ENCODE data around the gene SQSTM1.

SQSTM1 gene

DNA sequence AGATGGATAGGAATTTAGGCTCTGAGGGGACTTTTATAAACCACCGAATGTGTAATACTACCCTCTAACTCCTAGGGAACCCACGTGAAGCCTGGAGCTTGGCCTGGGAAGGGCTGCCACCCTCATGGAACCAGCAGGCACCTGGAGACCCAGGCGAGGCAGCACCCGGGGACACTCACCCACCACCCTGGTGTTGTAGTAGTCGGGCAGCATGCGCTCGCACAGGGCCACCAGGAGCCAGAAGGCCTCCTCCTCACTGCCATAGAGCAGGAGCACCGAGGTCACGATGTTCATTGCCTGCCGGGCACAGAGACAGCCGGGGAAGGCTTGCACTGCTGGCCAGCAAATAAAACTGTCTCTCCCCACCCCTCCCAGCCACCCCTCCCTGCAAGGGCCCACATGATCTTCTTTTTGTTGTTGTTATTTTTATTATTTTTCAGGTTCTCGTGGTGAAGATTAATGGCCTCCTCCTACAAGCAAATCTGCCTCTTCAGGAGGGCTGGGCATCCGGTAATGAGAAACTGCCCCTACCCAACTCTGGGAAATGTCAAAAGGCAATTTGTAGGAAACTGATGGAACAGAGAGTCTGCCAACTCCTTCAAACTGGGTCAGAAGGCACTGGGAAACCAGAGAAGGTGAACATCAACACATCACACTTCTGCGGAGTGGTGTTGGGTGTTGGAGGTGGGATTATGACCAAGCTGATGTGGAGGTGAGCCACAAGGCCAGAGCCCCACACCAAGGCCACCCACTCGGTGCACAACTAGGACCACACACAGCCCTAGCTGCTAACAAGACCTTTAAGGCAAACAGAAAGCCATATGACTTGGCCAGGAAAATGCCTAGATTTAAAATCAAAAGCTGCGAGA lies 55.3 kb downstream of the SQSTM1 start:
- DNase-seq, result no peak

DNA sequence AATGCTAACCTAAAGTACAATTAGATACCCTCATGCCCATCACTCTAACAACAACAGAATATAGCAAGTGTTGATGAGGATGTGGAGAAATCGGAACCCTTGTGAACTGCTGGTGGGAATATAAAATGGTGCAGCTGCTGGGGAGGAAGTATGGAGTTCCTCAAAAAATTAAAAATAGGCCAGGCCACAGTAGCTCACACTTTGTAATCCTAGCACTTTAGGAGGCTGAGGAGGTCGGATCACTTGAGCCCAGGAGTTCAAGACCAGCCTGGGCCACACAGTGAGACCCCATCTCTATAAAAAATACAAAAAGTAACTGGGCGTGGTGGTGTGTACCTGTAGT lies 55.9 kb downstream of the SQSTM1 start:
- DNase-seq, result no peak

DNA sequence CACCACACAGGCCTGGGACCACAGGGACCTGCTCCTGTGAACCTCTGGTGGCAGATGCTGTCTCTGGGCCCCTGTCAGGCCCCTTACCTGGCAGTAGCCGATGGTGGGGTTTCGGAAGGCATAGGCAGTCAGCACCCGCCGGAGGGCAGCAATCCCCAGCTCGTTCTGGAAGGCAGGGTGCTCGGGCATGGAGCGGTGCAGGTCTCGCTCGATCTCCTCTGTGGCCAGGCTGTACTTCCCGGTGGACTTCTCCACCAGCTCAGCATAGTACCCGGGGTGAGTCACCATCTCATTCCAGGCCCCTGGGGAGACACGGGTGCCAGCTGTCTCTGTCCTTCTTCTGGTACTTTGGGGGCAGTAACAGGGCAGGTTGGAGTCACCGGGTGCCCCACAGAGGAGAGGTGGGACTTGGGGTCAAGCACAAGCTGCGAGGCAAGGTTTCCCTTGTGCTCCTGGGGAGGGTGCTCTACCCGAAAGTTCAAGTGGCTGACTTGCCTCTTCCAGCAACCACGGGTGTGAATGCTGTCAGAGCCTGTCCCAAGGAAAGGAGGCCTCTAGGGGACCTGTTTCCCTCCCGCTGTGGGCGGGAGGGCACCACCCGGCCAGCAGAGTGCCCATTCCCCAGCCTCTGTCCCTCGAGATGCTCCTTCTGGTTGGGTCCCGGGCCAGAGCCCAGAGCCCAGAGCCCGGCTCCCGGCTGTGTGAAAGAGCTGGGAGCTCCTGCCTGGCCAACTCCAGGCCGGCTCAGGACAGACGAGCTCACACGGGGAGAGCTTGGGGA lies 57.7 kb downstream of the SQSTM1 start:
- no peak for DNase-seq

DNA sequence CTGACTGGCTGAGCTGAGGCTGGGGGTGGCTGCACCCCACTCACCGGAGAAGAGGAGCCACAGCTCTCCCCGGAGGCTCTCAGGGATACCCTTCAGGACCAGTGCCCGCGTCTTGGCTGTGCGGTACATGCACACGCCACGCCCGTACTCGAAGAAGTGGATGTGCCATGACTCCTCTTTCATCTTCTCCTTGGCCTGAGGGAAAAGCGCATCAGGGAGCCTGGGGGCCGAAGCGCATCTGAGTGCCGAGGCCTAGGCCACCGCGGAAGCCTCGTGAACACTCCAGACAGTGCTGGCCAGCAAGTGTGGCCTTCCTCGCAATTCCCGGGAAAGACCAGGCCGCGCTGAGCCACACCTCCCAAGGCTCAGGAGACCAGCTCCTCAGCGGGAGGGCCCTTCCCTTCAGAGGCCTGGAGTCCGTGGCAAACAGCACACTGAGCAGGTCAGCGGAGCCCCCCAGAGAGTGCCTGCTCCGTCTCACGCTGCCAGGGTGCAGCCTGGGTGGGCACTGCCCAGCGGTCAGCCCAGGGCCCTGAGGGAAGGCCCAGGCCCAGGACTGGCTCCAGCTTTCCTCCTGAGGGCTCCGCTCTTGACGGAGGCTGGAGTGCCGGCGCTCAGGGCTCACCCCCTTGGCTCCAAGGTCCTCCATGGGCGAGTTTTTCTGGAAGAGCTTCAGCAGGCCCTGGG lies 58.4 kb downstream of the SQSTM1 start:
- DNase-seq, result no peak

DNA sequence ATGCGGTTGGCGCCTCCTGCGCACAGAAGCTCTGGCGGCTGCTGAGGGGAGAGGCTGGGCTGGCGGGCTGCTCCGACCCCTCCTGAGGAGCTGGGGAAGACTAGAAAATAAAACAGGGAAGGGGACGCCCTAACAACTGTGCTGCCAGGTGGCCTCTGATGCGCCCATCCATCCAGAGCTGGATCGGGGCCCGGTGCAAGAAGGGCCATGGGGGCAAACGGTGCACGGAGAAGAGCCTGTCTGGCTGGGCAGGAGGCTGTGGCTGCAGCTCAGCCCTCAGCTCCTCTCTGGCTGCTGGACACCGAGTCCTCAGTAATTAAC lies 58.9 kb downstream of the SQSTM1 start:
- DNase-seq, result no peak

DNA sequence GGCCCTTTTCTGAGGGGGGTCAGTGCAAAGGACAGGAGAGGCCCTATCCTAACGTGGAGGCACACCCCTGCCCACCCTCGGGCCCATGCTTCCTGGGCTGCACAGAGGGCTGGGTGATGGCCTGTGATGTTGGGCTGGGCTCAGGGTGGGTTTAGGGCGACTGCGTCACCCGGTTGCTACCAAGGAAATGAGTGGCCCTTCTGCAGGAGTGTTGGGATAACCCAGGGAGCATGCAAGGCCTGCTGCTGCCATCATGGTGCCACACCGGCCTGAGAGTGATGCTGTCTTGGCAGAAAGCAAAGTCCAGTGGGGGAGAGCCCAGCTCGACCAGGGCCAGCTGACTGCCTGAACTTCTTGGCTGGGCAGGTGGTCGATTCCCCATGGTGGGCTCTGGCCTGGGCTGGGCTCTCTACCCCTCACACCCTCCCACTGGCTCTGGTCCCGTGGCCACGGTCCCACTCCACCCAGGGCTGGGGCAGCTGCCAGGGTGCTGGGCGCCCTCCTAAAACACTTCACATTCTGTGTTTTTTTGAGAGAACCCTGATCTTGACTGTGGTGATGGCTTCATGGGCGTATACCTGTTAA lies 59.5 kb downstream of the SQSTM1 start:
- DNase-seq, result no peak

DNA sequence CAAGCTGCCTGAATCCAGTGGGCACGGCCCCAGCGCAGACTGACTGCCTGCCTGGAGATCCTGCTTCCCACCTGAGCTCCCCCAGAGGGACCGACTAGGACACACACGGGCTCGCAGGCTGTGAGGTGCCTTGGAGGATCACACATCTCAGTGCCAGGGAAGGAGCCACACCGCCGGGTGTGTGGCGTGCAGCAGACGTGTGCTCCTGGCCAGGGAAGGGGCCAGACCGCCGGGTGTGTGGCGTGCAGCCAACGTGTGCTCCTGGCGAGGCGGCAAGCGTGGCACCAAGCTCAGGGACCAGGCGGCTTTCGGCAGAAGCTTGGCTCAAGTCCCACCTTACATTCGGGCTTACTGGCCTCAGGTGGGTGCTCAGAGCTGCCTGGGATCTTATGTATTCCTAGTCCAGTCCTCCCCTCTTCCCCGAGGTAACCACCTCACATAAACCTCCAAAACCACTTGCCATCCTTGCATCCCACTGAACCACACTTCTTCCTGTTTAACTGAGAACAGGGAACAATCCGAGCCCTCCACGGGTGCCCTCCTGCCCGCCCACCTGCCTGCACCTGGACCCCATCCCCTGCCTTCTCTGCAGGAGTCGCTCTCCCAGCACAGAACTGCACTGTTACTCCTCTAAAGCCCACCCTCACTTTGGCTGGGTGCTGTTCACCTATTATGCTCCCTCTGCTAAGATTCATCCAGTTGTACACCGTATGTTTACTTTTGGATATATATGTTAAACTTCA lies 60.3 kb downstream of the SQSTM1 start:
- DNase-seq, result no peak

DNA sequence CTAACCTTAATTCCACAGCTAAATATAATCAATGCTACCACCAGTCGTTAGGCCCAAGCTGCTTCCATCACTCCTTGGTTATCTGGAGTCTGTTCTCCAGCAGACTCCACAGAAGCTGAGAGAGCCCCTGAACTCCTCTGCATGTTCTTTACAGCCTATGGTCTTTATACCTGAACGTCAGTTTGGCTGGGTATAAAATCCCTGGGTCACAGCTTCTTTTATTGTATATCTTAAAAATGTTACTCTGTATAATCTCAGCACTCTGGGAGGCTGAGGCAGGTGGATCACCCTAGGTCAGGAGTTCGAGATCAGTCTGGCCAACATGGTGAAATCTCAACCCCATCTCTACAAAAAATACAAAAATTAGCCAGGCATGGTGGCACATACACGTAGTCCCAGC lies 61.6 kb downstream of the SQSTM1 start:
- no peak for DNase-seq

DNA sequence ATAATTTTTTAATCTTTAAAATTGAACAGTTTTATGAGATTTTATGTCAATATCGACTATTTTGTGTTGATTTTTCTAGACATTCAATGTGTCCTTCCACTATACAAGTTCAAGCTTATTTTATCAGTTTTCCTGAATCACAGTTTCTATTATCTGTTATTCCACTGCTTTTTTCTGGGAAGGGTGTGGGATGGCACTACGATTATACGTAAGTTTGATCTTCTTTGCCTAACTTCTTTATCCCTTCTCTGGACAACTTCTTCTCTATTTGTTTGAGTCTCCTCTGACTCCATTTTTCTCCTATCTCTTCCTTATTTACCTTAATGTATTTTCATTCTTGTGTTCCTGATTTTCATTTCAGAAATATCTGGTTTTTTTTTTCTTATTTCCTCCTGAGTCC lies 62.5 kb downstream of the SQSTM1 start:
- DNase-seq, result no peak

DNA sequence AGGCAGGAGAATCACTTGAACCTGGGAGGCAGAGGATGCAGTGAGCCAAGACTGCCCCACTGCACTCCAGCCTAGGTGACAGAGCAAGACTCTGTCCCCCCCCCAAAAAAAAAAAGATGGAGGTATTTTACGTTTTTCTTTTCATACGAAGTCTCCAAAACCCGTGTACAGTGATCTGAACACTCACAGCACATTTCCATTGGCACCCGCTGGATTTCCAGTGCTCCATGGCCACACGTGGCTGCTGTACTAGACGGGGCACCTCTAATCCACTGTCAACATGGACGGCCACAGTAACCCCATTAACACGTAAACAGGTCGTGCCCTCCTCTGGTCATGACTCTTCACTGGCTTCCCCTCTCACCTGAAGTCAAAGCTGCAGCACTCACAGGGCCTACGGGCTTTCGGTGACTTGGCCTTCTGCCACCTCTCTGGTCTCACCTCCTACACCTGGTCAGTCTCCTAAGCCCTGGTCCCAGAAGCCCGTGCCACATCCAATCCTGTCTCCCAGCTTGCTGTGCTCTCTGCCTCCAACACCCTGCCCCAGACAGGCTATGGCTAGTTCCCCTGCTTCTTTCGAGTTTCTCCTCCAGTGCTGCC lies 64.9 kb downstream of the SQSTM1 start:
- no peak for DNase-seq

DNA sequence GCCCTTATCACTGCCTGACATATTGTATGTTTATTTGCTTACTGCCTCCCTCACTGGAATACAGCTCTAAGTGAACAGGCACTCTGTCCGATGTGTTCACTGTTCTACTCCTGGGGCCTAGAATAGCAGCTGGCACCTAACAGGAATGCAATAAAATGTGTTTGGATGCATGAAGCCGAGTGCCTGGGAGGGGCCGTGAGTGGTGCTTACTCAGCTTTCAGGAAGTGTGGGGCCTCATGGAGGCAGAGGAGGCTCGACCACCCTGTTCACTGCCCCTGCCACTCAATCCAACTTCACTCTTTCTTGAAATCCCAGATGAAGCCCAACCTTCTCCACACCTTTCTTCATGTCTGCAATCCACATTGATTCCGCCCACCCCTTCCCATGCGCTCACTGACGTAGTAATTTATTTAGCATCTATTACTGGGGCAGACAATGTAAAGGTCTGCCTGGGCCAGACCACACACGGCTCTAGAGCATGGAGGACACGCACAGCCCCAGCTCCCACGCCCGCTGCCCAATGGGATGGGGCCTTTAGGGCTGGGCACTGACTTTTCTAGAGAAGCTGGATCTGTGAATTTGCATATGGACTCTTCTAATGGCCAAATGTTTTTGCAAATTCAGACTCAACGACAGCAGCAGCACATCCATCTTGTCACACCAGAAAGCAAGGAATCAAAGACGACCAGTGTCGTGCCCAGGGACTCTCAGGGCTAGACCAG lies 65.6 kb downstream of the SQSTM1 start:
- DNase-seq, result no peak

DNA sequence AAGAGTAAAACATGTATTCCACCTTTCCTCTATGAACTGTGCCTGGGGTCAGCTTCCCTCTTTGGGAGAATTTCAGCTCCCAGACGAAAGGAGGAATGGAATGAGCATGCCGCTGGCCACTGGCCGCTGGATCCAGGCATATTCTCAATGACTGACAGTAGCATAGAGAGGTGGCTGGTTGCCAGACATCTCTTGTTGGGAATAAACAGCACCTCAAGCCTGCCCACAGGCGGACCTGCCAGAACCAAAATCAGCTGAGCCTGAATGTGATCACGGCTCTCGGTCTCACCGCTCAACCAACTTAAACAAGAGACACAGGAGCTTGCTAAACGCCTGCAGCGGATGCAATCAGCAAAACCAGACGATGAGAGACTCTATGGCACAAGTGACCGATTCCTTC lies 66.4 kb downstream of the SQSTM1 start:
- no peak for DNase-seq
